Umbilical cord (tissue), 2 donors: Measurements from ENCODE around the gene PPP1R3G. TPM values are rescaled to one million over a fixed set of nuclear protein-coding genes. Genes with fewer than 3 reads are reported as not detected.

Experiments
- DNase-seq: peaks from one replicate; pipeline ENCODE4 v3.0.0-alpha.2; 2015; ENCODE audit warnings: low spot score
- total RNA-seq: library from RNA; depleted of rRNA; stranded (reverse); fragments of >200 nt; gene quantifications from one replicate; pipeline ENCODE4 v1.2.3, GENCODE V29; 2014; ENCODE audit warnings: low replicate concordance; ENCODE audit not compliant: insufficient read depth

The PPP1R3G gene
- total RNA-seq, 1 donor from 2014 or later = 8.9 TPM

DNA sequence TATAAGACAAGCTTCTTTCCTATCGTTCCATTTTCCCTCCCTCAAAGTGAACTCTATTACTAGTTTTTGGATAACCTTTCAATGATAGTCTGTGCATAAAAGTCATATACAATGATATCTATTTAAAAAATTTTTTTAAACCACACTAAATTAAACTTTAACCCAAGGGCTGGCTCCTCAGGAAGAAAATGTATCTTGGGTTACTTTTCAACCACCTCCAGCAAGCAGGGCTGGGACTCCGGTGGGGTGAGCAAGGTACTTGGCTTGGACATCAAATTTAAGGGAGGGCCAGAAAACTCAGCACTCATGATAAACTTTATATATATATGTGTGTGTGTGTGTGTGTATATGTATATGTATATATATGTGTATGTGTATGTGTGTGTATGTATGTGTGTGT, 13.9 kb upstream of the PPP1R3G start:
- no peak for DNase-seq

DNA sequence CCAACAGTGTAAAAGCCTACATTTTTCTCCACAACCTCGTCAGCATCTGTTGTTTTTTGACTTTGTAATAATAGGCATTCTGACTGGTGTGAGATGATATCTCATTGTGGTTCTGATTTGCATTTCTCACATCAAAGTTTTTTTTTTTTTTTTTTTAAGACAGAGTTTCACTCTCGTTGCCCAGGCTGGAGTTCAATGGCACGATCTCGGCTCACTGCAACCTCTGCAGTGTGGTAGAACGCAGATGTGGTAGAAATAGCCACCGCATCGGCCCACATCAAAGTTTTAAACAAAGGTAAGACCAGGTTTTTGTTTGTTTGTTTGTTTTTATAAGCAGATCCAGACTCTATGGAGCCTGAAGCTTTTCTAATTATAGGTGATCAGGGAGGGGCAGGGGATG, 12.7 kb upstream of the PPP1R3G start:
- no peak for DNase-seq

DNA sequence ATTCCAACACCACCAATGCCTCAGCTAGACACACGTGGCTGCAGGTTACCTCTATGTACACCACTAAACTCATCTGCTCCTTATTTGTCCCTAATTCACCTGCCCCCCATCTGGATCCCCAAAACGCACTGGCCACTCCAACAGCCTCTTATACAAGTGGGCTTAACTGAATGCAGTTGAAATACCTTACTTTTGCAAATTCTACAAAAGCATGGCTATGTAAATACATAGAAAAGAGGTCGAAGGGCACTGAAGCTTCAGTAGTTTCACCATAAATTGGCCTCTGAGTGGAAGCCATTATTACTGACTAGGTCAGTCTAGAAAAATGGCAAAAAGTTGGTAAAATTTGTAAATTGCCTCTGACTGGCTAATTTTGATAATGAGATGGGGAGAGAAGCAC, 11.1 kb upstream of the PPP1R3G start:
- DNase-seq = no peak

DNA sequence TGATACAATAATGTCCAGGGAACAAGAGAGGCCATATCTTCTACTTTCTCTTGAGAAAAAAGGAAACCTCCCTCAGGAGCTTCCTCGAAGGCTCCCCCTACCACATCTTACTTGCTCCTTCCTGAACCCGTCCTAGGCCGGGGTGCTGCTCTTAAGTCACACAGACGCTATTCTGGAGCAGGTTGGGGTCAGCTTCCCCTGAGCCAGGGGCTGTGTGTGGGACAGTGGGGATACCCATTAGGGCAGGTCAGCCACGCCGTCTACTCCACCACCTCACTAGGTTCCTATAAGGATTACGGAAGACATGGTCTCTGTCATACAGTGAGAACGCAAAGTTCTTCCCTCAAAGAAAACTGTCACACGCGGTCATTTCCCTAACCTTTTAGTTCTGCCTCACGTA, 8.2 kb upstream of the PPP1R3G start:
- no peak for DNase-seq

DNA sequence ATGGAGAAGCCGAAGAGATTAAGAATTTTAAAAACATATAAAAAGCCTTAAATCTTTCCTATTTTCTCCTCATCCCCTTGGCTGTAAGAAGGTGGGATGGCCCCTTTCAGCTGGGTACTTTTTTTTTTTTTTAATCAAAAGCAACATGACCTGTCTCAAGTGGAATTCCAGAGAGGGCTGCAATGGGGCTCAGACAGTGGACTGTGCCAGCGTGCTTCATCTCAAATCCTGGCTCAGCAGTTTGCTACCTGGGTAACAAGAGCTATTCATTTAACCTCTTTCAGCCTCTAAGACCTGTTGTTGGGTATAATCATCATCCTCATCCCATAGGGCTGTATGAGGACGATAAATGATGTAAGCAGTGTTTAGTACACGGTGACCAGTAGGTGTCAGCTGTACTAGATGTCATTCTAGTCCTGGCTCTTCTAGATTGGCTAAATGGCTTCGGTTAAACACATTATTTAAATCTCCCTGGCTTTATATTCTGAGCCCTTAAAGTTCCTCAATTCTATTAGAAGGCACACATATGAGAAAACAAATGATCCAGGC, 6.9 kb upstream of the PPP1R3G start:
- DNase-seq = no peak

DNA sequence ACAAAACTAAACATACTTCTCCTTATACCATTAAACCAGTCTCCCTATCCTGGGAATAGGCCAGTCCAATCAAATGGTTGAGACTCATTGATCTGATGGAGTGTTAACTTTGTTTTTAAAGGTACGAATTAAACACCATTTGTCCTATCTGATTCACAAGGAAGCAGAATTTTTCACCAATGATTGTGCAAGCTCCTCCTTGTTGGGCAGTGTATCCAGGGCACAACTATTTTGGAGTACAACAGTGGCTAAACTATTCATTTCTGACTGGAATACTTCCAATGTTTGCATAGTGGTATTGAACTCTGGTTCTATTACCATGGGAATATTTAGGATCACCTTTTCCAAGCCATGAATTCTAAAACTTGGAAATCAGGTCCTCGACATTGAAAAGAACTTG, 5.4 kb upstream of the PPP1R3G start:
- no peak for DNase-seq

DNA sequence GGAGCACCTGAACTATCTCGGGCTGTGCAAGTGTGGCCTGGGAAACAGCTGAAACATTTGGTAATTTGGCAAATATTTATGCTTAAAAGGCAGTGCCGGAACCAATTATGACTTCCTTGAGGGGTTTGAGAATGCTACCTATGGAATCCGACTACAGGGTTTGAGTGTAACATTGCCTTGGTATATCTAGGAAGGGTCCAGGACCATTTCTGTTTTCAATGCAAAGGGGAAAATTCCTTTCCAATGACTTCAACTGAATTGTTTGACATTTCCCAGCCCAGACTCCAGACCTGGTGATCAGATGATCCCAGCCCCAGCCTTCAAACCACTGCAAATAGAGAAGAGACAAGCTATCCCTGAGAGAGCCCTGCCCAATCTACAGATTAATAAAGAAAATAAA, 4.6 kb upstream of the PPP1R3G start:
- no peak for DNase-seq

DNA sequence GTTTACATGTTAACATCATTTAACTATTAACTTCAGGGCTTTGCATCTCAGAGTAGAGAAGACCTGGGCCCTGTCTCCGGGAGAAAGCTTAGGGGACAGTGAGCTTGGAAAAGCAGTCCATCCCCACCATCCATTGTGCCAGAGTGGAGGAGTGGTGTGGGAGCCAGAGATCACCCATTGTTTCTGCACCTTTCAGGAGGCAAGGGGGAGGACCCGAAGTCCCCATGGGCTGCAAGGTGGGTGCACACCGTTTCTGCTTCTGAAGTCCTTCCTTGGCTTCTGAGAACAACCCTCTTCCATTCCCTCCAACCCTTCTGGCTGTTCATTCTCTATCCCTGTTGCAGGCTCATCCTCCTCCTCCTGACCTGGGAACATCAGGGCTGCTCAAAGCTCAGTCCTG, 4.0 kb upstream of the PPP1R3G start:
- no peak for DNase-seq

DNA sequence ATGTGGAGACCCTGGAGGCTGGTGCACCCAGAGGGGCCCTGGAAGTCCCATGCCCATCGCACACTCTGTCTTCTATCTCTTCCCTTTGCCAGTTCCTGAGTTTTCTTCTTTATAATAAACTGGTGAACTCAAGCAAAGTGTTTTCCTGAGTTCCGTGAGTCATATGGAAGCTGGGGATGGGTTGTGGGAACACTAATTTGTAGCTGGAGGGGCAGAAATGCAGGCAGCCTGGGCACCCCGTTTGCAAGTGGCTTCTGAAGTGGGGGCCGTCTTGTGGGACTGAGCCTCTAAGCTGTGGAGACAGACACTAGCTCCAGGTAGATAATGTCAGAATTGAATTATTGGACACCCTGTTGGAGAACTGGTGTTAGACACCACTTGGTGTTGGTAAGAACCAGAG, 3.2 kb upstream of the PPP1R3G start:
- DNase-seq = no peak

DNA sequence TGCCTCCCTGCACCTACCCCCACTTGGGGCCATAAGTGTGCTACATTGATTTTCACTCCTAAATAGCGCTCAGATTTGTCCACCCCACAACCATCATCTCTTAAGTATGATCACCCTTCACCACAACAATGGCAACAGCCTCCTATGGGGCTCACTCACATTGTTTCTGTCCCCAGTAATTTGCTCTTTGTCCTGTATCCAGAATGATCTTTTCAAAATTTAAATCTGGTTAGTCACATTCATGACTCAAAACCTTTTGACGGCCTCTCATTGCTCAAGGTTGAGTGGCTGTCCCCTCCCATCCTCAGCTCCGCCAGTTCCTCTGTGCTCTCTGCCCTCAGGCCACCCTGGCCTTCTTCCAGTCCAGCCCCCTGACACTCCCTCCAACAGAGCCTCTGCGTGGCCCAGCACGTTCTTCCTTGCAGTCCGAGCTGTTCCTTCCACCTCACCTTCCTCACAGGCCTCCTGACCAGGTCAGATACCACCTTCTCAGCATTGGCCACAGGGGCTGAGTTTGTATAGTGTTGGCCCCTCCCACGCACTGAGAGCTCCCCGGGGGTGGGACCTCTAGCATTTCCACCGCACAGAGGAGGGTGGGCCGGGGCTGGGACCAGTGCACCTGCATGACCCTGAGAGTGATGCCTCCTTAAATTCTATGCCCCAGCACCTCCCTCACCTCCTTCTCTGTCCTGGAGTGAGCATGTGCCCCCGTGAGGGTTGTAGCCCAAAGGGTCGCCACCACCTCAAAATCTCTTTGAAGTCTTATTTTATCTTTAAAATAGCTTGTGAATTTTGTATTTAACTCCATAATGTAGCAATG, 2.4 kb upstream of the PPP1R3G start:
- peak; percentile 12 for DNase-seq

DNA sequence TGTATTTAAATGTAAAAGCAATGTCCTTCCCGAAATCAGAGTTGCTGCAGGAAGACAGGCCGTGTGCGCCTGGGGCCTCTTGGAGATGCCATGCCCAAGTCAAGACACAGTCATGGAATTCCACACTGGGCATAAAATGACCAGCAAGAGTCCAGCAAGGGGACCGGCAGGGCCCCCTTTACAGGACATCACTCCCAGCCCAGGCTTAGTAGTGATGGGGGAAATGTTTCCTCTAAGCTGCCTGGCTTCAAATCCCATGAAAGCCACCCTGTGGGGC, 1.9 kb upstream of the PPP1R3G start:
- DNase-seq = no peak

DNA sequence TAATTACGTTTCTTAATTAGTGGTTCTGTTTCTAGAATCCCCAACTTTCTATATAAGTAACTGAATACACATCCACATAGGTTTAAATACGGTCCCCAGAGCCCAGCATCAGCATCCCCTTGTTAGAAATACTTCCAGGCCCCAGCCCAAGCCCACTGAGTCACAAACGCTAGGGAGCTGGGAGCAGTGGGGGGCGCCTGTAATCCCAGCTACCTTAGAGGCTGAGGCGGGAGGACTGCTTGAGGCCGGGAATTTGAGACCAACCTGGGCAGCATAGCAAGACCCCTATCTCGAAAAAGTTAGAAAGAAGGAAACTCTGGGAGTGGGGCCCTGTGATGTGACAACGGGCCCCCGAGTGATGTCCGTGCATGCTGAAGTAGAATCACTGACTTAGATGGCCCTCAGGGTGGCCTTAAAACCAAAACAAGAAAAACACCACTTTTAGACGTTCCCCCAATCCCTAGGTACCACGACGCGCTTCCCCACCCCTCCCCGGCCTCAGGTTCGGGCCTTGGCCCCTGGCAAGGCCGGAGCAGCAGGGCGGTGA, 1.3 kb upstream of the PPP1R3G start:
- DNase-seq = no peak

DNA sequence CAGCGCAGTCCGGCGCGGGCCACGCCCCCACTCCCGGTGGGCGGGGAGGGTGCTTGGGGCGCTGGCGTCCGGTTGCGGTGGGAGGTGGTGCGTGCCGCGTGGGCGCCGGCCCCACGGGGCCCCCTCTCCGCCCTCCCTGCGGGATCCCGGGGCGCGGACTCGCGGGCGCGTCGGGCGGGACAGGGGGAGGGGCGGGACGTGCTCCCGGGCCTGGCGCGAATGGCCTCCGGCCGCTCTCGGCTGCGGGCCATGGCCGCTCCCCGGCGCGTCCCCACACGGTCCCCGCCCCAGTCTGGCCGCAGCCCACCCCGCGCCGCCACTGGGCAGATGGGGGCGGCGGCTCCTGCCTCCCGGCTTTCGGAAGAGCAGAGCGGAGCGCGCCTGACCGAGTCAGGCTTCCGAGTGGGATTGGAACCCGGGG, 771 bp upstream of the PPP1R3G start:
- peak; percentile 49 for DNase-seq

DNA sequence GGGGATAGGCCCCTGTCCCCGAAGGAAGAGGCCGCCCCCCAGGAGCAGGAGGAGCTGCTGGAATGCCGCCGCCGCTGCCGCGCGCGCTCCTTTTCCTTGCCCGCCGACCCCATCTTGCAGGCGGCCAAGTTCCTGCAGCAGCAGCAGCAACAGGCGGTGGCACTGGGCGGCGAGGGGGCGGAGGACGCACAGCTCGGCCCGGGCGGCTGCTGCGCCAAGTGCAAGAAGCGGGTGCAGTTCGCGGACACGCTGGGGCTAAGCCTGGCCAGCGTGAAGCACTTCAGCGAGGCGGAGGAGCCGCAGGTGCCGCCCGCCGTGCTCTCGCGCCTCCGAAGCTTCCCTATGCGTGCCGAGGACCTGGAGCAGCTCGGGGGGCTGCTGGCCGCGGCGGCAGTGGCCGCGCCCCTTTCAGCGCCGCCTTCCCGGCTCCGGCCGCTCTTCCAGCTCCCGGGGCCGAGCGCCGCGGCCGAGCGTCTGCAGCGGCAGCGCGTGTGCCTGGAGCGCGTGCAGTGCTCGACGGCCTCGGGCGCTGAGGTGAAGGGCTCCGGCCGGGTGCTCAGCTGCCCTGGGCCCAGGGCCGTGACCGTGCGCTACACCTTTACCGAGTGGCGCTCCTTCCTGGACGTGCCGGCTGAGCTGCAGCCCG, 630 bp downstream of the PPP1R3G start:
- peak; percentile 53 for DNase-seq

DNA sequence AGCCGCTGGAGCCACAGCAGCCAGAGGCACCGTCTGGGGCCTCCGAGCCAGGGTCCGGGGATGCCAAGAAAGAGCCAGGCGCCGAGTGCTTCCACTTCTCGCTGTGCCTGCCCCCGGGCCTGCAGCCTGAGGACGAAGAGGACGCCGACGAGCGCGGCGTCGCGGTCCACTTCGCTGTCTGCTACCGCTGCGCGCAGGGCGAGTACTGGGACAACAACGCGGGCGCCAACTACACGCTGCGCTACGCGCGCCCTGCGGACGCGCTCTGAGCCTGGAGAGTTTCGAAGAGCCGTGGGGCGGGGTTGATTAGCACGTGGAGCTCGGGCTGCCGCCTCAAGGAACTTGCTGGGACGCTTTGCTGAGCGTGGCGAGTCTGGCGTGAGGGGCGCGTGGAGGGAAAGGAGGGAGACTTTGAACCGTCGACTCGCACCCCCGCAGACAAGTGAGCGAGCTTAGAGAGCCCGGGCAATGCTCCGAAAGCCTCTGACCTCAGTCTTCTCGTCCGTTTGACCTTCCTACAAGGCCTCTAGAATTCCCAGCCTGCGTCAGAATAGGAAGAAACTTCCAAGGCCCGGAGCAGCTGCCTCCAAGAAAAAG, 1.3 kb downstream of the PPP1R3G start:
- DNase-seq = peak; percentile 24

DNA sequence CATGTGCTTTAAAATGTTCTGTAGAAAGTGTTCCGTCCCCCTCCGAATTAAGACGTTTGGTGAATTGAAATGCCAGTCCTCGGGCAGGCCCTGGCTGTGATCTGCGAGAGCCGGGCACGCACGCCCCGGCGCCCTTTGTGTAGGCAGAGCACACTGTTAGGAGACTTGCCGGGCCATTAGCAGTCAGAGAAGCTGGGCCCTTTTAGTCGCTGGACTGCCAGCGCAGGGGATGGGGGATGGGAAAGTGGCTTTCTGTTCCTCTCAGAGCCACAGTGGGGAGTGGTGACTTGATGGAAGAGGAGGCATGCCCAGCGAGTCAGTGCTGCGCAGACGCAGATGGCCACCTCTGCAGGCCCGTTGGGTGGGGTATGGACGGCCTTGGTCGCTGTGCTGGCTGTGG, 2.2 kb downstream of the PPP1R3G start:
- DNase-seq = peak; percentile 49

DNA sequence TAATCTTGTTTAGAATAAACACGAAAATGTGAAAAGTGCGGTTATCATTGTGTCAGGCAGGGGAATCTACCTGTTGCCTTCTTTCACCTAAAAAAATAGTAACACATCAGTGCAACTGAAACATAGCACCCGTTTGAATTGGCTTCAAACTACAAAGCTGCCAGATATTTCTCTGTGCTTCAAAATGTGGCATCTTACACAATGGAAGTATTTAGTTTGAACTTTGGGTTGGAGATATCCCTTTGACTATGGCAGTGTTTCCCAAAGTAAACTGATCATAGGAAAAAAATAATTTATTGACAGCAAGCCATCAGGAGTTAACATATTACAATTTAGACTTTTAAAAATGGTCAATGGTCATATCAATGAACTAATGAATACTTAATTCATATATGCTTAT, 3.6 kb downstream of the PPP1R3G start:
- DNase-seq = no peak

DNA sequence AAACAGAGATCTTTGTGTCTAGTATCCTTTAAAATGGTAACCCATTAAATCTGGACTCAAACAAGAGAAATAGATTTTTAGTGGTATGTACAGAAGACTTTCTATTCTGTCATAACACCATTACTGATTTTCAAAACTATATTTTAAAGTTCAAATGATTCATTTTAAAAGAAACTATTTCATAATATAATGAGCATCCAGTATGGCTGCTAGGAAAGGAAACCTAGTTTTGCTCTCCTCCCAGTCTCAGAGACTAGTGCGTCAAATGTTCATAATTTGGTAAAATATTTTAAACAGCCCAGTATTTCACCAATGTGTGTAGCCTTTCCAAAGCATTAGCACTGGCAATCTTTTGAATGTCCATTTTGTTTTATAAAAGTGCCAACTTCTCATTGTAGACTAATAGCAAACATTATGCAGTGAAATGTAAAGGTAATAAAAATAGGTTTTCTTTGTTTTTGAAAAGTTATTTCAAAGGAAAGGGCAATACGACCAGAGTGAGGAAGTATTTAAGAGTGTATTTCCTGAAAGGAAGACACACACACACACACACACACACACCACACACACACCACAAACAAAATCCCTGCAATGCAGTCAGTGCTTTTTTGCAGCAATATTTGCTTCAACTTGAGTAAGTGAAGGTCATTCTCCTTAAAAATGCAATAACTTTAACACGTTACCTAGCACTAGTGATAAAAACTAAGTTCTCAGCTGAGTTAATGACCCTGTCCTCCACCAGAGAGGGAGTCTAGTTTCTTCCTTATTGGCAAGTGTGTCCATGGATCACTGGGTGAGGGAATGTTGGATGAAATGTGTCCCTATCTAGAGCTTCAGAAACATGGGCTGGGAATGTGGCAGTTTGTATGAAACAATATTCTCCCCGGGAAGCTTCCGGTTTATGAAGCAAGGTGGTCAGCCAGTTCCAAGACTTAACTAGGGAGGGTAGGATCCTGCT, 4.6 kb downstream of the PPP1R3G start:
- no peak for DNase-seq

DNA sequence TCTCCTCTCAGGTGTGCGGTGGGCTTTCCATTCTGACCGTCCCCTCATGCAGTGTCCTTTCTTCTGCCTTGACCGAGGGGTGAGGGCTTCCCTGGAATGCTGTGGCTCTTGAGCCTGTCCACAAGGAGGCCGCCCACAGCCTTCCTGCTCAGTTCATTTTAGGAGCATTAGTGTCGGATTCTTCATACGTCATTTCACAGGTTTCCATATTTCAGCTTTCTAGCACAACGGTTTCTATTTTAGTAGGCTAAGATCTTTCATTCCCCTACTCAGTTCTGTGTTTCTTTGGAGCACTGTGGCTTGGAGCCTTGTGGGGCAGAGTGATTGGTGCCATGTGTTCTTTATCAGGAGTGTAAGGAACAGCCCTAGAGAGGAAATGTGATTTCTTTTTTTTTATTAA, 5.5 kb downstream of the PPP1R3G start:
- no peak for DNase-seq

DNA sequence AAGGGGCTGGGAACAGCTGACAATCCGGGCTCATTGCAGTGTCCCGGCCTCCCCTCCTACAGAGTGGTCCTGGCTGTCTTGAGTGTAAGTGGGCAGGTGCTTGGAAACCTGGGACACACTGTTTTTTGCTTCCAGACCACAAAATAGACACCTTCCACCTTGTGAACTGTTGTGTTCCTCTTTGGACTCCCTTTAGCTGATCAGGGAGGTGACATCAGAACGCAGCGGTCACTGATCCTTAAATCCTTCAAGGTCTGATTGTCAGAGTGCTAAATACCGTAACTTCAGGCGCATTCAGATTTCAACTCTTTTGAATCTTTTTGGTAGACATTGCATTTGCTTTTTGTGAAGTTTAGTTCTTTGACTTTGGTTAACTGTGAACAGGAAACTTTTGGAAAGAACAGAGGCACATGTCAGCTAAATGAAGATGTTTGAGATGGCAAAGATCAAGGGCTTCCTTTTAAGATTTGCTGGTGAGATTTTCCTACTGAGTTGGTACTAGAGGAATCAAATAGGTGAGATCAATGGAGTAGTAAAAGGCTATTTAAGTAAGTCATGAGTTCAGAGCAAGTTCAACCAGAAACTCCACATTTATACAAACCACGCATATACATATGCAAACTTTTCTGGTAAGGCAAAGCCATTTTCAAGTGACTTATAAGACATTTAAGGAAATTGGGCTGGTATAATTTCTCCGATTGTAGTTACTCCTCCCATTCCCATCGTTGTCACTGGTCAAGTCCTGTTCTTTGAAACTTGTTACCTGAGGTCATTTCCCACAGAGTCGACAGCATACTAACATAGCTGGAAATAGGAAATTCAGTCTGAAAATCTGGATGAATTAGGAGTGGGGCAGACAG, 6.3 kb downstream of the PPP1R3G start:
- no peak for DNase-seq
